Breast epithelium (tissue), 4 donors: Measurements from ENCODE around the gene NEDD4L. TPM values are rescaled to one million over a fixed set of nuclear protein-coding genes. Genes with fewer than 3 reads are reported as not detected.

Experiments used
- DNase-seq, 2 donors: peaks; one replicate each; pipeline ENCODE4 v3.0.0-alpha.2; 2019; ENCODE audit warnings: low spot score in 2 of 2
- H3K27ac ChIP-seq, 2 donors: fragments of 200-600 bp; sonication (generic) in 1 of 2; one replicate each; pipeline ENCODE4 v1.5.1; 2016 to 2019; ENCODE audit warnings: mild to moderate bottlenecking in 1 of 2
- H3K27me3 ChIP-seq, 2 donors: fragments of 200-600 bp; sonication (generic) in 1 of 2; one replicate each; pipeline versions ENCODE4 v1.5.1 to v1.6.0; 2017 to 2019; ENCODE audit warnings: control low read depth in 1 of 2, mild to moderate bottlenecking in 1 of 2
- H3K36me3 ChIP-seq: fragments of 200-600 bp; one replicate; pipeline ENCODE4 v1.5.1; 2019
- H3K4me1 ChIP-seq, 2 donors: fragments of 200-600 bp; sonication (generic); one replicate each; pipeline ENCODE4 v1.5.1; 2016 to 2019; ENCODE audit warnings: control low read depth in 1 of 2
- H3K4me3 ChIP-seq, 3 donors: fragments of 200-600 bp; sonication (generic); 1 replicate in 2 of 3; 2 replicates in 1 of 3; pipeline ENCODE4 v1.5.1; 2016 to 2019; ENCODE audit warnings: mild to moderate bottlenecking in 3 of 3, moderate library complexity in 2 of 3
- H3K9me3 ChIP-seq, 2 donors: fragments of 200-600 bp; sonication (generic) in 1 of 2; one replicate each; pipeline ENCODE4 v1.5.1; 2016 to 2019; ENCODE audit warnings: control low read depth in 1 of 2
- CTCF ChIP-seq, 3 donors: fragments of 450-650 bp; IDR thresholded peaks; one replicate each; pipeline ENCODE4 v1.5.1; 2016 to 2017; ENCODE audit warnings: antibody characterized with exemption in 3 of 3, mild to moderate bottlenecking in 3 of 3, moderate library complexity in 3 of 3
- POLR2A ChIP-seq: fragments of 450-650 bp; IDR thresholded peaks from one replicate; pipeline ENCODE4 v1.6.1; 2016; ENCODE audit warnings: antibody characterized with exemption, mild to moderate bottlenecking, moderate library complexity
- POLR2AphosphoS5 ChIP-seq, 3 donors: sonication (generic); formaldehyde crosslinking; IDR thresholded peaks; one replicate each; pipeline ENCODE4 v1.6.1; 2017; ENCODE audit warnings: antibody characterized with exemption in 3 of 3
- intact Hi-C: fragments of 100-400 bp; cut with DNase I; formaldehyde crosslinking; loops from one replicate; pipeline ENCODE4 v1.15.1; 2023; ENCODE audit warnings: low total_unique reads
- total RNA-seq, 3 donors: library from RNA; depleted of rRNA; stranded (reverse); fragments of >200 nt; gene quantifications; one replicate each; pipeline ENCODE4 v1.1.0, GENCODE V29; 2016

Gene NEDD4L
- total RNA-seq, 3 donors from 2014 or later = 26.2 to 162 (median 106) TPM

- Histone ChIP-seq H3K4me3 (no peak overlapping the region), H3K4me1 (no peaks in the 10 kb centered on the region), H3K9me3 (no peaks in the 10 kb centered on the region), H3K27me3 (no peaks in the 10 kb centered on the region), H3K36me3 (no peaks in the 10 kb centered on the region), H3K27ac (peak overlapping the region in 1 of 2 donors; percentile 36)
- intact Hi-C loops = no loop called here
- TF ChIP-seq POLR2A = no peak
- no peak for TF ChIP-seq POLR2AphosphoS5 (IDR thresholded peaks at IDR 0.05)
- no peak for TF ChIP-seq CTCF (IDR thresholded peaks at IDR 0.05)
- DNase-seq = no peak
Measured at GRCh38 chr18:58093311-58093803, 49.3 kb downstream of the NEDD4L start.

GRCh38 chr18:58095222-58095621, 51.2 kb downstream of the NEDD4L start:
- Histone ChIP-seq H3K4me1 (no peaks in the 10 kb centered on the region), H3K27ac (no peak overlapping the region), H3K27me3 (no peaks in the 10 kb centered on the region), H3K9me3 (no peaks in the 10 kb centered on the region), H3K4me3 (no peak overlapping the region), H3K36me3 (no peaks in the 10 kb centered on the region)
- no peak for TF ChIP-seq POLR2A
- no peak for TF ChIP-seq POLR2AphosphoS5 (IDR thresholded peaks at IDR 0.05)
- no peak for TF ChIP-seq CTCF (IDR thresholded peaks at IDR 0.05)
- no peak for DNase-seq
- intact Hi-C loops = no loop called here

GRCh38 chr18:58095655-58096054, 51.6 kb downstream of the NEDD4L start:
- H3K9me3 ChIP-seq = no peaks in the 10 kb centered on the region
- intact Hi-C loops = no loop called here
- DNase-seq = no peak
- H3K4me1 ChIP-seq = no peaks in the 10 kb centered on the region
- no peaks in the 10 kb centered on the region for H3K27me3 ChIP-seq
- no peak overlapping the region for H3K4me3 ChIP-seq
- TF ChIP-seq POLR2AphosphoS5 (IDR thresholded peaks at IDR 0.05) = no peak
- no peak overlapping the region for H3K27ac ChIP-seq
- no peaks in the 10 kb centered on the region for H3K36me3 ChIP-seq

GRCh38 chr18:58096658-58097057, 52.6 kb downstream of the NEDD4L start:
- Histone ChIP-seq H3K27ac (no peak overlapping the region), H3K4me1 (no peaks in the 10 kb centered on the region)
- intact Hi-C loops = no loop called here

GRCh38 chr18:58097121-58097906, 53.3 kb downstream of the NEDD4L start:
- Histone ChIP-seq H3K36me3 (no peaks in the 10 kb centered on the region), H3K9me3 (no peaks in the 10 kb centered on the region), H3K27ac (peak overlapping the region in 1 of 2 donors; percentile 17), H3K4me1 (no peaks in the 10 kb centered on the region), H3K4me3 (no peak overlapping the region), H3K27me3 (no peaks in the 10 kb centered on the region)
- no peak for TF ChIP-seq POLR2A
- no peak for TF ChIP-seq CTCF (IDR thresholded peaks at IDR 0.05)
- TF ChIP-seq POLR2AphosphoS5 (IDR thresholded peaks at IDR 0.05) = no peak
- intact Hi-C loops = no loop called here
- DNase-seq = no peak

More at GRCh38 chr18:58096658-58097057, 52.6 kb downstream of the NEDD4L start:
- no peaks in the 10 kb centered on the region for H3K9me3 ChIP-seq
- DNase-seq = no peak
- no peaks in the 10 kb centered on the region for H3K36me3 ChIP-seq
- TF ChIP-seq POLR2A (no peak), POLR2AphosphoS5 (IDR thresholded peaks at IDR 0.05) (no peak), CTCF (IDR thresholded peaks at IDR 0.05) (no peak)
- H3K4me3 ChIP-seq = no peak overlapping the region
- H3K27me3 ChIP-seq = no peaks in the 10 kb centered on the region
